Thymus (tissue), 11 donors: ENCODE data around the gene TTC19. TPM values are rescaled to one million over a fixed set of nuclear protein-coding genes. Genes with fewer than 3 reads are reported as not detected.
"Not testable (repeated sequence)": the region's sequence is repeated elsewhere in the genome, so short reads cannot be mapped to it uniquely, and the experiment has no call there.

Experiments
- DNase-seq, 9 donors: peaks; one replicate each; pipeline ENCODE4 v3.0.0-alpha.2; 2013; ENCODE audit warnings: low spot score in 9 of 9, low read depth in 6 of 9, missing footprints in 1 of 9
- H3K27ac ChIP-seq, 2 donors: one replicate each; pipeline ENCODE4 v1.5.1; 2013; ENCODE audit warnings: control low read depth in 1 of 2, low read depth in 1 of 2, low read length in 1 of 2, mild to moderate bottlenecking in 1 of 2, moderate library complexity in 1 of 2
- H3K27me3 ChIP-seq, 2 donors: one replicate each; pipeline ENCODE4 v1.5.1; 2013; ENCODE audit warnings: low read length in 1 of 2; ENCODE audit not compliant: control insufficient read depth in 2 of 2, insufficient read depth in 1 of 2
- H3K36me3 ChIP-seq, 2 donors: one replicate each; pipeline ENCODE4 v1.5.1; 2013; ENCODE audit warnings: low read length in 1 of 2, mild to moderate bottlenecking in 1 of 2, moderate library complexity in 1 of 2; ENCODE audit not compliant: control insufficient read depth in 2 of 2, insufficient read depth in 2 of 2
- H3K4me1 ChIP-seq, 2 donors: one replicate each; pipeline ENCODE4 v1.5.1; 2013; ENCODE audit warnings: low read length in 2 of 2; ENCODE audit not compliant: control insufficient read depth in 2 of 2, insufficient read depth in 2 of 2
- H3K4me3 ChIP-seq, 2 donors: one replicate each; pipeline ENCODE4 v1.5.1; 2013; ENCODE audit warnings: low read length in 2 of 2, control low read depth in 1 of 2, mild to moderate bottlenecking in 1 of 2
- H3K9me3 ChIP-seq, 2 donors: one replicate each; pipeline ENCODE4 v1.5.1; 2013; ENCODE audit warnings: low read length in 1 of 2, mild to moderate bottlenecking in 1 of 2; ENCODE audit not compliant: control insufficient read depth in 2 of 2, insufficient read depth in 1 of 2
- WGBS: extraction: QIAGEN DNeasy Blood & Tissue Kit; methylation state at CpG from one replicate; pipeline ENCODE4 v1.1.7; 2013; 5-methylcytosine and 5-hydroxymethylcytosine counted together
- polyA plus RNA-seq: library from polyadenylated mRNA; stranded (reverse); fragments of 200-250 nt; gene quantifications from one replicate; pipeline ENCODE4 v1.2.3, GENCODE V29; 2013
- total RNA-seq: library from RNA; stranded (reverse); fragments of 120-200 nt; gene quantifications from one replicate; pipeline ENCODE4 v1.2.4, GENCODE V29; 2013
- donor health status: healthy.

Gene TTC19
- total and polyA plus RNA-seq, 2 donors, result 25.0 to 29.4 TPM

- Histone ChIP-seq H3K27me3 (no peaks in the 10 kb centered on the region), H3K9me3 (no peaks in the 10 kb centered on the region), H3K4me3 (no peak overlapping the region), H3K36me3 (peaks cover 36 to 69% of the 10 kb centered on the region in 2 donors), H3K27ac (no peak overlapping the region), H3K4me1 (no peaks in the 10 kb centered on the region)
- no peak for DNase-seq
Observed at GRCh38 chr17:16037636-16038035, 38.0 kb downstream of the TTC19 start.

- no peak for DNase-seq
- H3K27ac ChIP-seq, result no peak overlapping the region
- no peaks in the 10 kb centered on the region for H3K4me1 ChIP-seq
- WGBS, result 98% methylated on average over 4 of the region's 4 CpGs
- H3K36me3 ChIP-seq, result peaks cover 43 to 67% of the 10 kb centered on the region in 2 donors
- no peaks in the 10 kb centered on the region for H3K27me3 ChIP-seq
- H3K4me3 ChIP-seq, result no peak overlapping the region
- H3K9me3 ChIP-seq, result no peaks in the 10 kb centered on the region
Observed at GRCh38 chr17:16040710-16041251, 41.2 kb downstream of the TTC19 start.

- H3K4me3 ChIP-seq, result no peak overlapping the region
- H3K36me3 ChIP-seq, result peaks cover 55 to 76% of the 10 kb centered on the region in 2 donors
- no peaks in the 10 kb centered on the region for H3K4me1 ChIP-seq
- WGBS, result 93% methylated on average over 10 of the region's 10 CpGs
- H3K27ac ChIP-seq, result no peak overlapping the region
- no peak for DNase-seq
- H3K9me3 ChIP-seq, result no peaks in the 10 kb centered on the region
- no peaks in the 10 kb centered on the region for H3K27me3 ChIP-seq
Observed at GRCh38 chr17:16044487-16044886, 44.9 kb downstream of the TTC19 start.

- peaks cover 50 to 65% of the 10 kb centered on the region in 2 donors for H3K36me3 ChIP-seq
- H3K27ac ChIP-seq, result no peak overlapping the region
- H3K9me3 ChIP-seq, result no peaks in the 10 kb centered on the region
- H3K4me3 ChIP-seq, result no peak overlapping the region
- WGBS, result 97% methylated on average over 3 of the region's 3 CpGs
- no peak for DNase-seq
- no peaks in the 10 kb centered on the region for H3K4me1 ChIP-seq
- no peaks in the 10 kb centered on the region for H3K27me3 ChIP-seq
Observed at GRCh38 chr17:16046966-16047365, 47.3 kb downstream of the TTC19 start.

GRCh38 chr17:16048811-16049449 lies 49.3 kb downstream of the TTC19 start:
- Histone ChIP-seq H3K36me3 (peaks cover 44 to 58% of the 10 kb centered on the region in 2 donors), H3K27me3 (no peaks in the 10 kb centered on the region), H3K4me3 (no peak overlapping the region), H3K4me1 (no peaks in the 10 kb centered on the region), H3K27ac (peak overlapping the region; percentile 2 to 77), H3K9me3 (no peaks in the 10 kb centered on the region)
- 94% methylated on average over 14 of the region's 14 CpGs for WGBS
- peak in 2 of 9 donors; percentile 2 to 22 for DNase-seq

- no peak overlapping the region for H3K27ac ChIP-seq
- H3K4me1 ChIP-seq, result no peaks in the 10 kb centered on the region
- H3K4me3 ChIP-seq, result no peak overlapping the region
- no peak for DNase-seq
- H3K9me3 ChIP-seq, result no peaks in the 10 kb centered on the region
- peaks cover 40 to 54% of the 10 kb centered on the region in 2 donors for H3K36me3 ChIP-seq
- WGBS, result 99% methylated on average over 6 of the region's 6 CpGs
- H3K27me3 ChIP-seq, result no peaks in the 10 kb centered on the region
Observed at GRCh38 chr17:16050844-16051243, 51.2 kb downstream of the TTC19 start.

- Histone ChIP-seq H3K9me3 (no peaks in the 10 kb centered on the region), H3K36me3 (peaks cover 39 to 54% of the 10 kb centered on the region in 2 donors), H3K27me3 (no peaks in the 10 kb centered on the region), H3K4me1 (no peaks in the 10 kb centered on the region), H3K4me3 (no peak overlapping the region), H3K27ac (no peak overlapping the region)
- DNase-seq, result no peak
- WGBS, result 100% methylated on average over 1 of the region's 1 CpG
Observed at GRCh38 chr17:16052486-16052885, 52.9 kb downstream of the TTC19 start.

- not testable (repeated sequence) for H3K4me3 ChIP-seq, H3K27me3 ChIP-seq, H3K9me3 ChIP-seq, H3K4me1 ChIP-seq, DNase-seq, H3K27ac ChIP-seq
- 85% methylated on average over 4 of the region's 4 CpGs for WGBS
- H3K36me3 ChIP-seq, result peaks cover 41 to 58% of the 10 kb centered on the region in 2 donors
Observed at GRCh38 chr17:16055139-16055538, 55.5 kb downstream of the TTC19 start.

- no peak for DNase-seq
- no peaks in the 10 kb centered on the region for H3K9me3 ChIP-seq
- WGBS, result 98% methylated on average over 2 of the region's 2 CpGs
- no peaks in the 10 kb centered on the region for H3K4me1 ChIP-seq
- H3K36me3 ChIP-seq, result peaks cover 57 to 88% of the 10 kb centered on the region in 2 donors
- H3K27ac ChIP-seq, result no peak overlapping the region
- no peaks in the 10 kb centered on the region for H3K27me3 ChIP-seq
- no peak overlapping the region for H3K4me3 ChIP-seq
Observed at GRCh38 chr17:16061631-16062030, 62.0 kb downstream of the TTC19 start.
